DMS 273 (cell line): ENCODE measurements around the gene CERS5.
"Not testable (repeated sequence)": the region's sequence is repeated elsewhere in the genome, so short reads cannot be mapped to it uniquely, and the experiment has no call there.

Experiments
- DNase-seq: peaks from one replicate; lab custom pipeline; 2025; ENCODE audit not compliant: unreplicated experiment; lab: John Stamatoyannopoulos, UW

CERS5 gene

DNA sequence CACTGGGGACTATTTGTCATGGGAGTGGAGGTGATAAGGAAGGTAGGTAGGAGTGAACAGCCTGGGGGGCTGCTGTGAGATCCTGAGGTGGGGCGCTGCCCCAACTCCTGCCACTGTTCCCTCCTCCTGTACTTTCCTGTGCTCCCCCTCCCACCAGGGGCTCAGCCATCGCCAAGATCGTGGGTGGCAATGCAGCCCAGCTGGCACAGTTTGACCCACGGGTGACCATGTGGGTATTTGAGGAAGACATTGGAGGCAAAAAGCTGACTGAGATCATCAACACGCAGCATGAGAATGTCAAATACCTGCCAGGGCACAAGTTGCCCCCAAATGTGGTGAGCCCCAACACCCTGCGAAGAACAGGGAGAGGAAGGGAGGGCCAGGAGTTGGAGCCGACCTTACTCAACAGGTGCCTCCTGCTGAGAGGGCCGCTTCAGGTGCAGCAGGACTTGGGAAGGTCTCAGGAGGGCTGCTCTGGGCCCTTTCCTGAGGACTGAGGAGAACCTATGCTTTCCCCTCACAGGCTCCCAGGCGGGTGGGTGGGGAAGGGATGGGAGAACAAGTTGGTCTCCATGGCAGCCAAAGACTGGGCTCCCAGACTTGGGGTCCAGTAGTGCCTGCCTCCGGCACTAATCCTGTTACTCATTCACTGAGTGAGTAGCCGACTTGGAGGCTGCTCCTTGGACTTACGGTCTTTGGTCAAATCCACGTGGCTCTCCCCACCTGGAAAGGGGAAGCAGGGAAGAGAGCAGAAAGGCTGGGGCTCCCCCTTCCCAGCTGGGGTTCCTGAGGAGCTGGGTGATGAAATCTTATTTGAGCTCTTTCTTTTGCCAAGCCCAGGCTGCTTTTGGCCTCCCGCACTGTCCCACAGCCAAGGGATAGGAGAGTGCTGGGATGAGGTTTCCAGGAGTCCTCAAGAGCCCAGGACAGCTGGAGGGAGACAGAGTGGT lies 62.5 kb downstream of the CERS5 start:
- DNase-seq = no peak

DNA sequence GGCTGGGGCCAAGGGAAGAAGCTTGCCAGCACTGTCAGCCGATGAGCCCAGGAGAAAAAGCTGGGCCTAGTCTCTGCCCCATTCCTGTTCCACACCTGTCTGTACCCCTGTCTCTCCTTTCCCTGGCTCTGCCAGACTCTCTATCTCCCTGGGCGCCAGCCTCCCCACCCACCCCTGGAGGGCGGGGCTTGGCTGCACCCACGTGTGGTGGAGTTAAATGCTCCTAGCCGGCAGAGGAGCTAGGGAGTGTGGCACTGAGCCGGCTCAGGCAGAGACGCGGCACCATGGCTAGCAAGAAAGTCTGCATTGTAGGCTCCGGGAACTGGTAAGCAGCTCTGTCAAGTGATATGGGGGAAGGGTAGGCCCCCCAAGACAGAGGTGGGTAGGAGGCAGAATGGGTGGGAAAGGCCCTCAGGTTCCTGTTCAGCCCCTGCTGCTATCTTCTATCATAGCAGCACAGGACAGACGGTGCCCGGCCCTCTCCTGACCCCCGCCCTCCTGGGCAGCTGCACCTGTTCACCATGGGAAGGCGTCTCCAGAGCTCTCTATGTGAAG lies 63.3 kb downstream of the CERS5 start, which contains the start of gene GPD1:
Gene GPD1 (plus strand): TSS at position 242 of the 555 bp plus-strand sequence. CDS start 43 bp downstream, at position 285.
- DNase-seq = peak; percentile 87

DNA sequence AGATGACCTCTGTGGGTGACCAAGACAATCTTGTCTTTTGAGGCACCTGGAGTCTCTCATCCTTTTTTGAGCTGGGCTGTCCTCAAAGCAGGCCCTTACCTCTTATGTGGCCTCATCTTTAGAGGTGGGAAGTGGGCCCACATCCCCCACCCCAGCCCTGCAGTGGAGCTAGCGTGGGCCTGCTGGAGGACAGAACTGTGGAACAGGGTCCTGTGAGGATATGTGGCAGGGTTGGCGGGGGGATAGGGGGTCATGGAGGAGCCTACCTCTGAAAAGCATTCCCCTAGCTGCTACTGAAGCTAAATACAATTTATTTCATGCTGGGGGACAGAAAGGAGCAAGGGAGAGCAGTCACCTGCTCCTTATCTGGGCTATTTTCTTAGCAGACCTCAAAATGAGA lies 63.8 kb downstream of the CERS5 start:
- no peak for DNase-seq

DNA sequence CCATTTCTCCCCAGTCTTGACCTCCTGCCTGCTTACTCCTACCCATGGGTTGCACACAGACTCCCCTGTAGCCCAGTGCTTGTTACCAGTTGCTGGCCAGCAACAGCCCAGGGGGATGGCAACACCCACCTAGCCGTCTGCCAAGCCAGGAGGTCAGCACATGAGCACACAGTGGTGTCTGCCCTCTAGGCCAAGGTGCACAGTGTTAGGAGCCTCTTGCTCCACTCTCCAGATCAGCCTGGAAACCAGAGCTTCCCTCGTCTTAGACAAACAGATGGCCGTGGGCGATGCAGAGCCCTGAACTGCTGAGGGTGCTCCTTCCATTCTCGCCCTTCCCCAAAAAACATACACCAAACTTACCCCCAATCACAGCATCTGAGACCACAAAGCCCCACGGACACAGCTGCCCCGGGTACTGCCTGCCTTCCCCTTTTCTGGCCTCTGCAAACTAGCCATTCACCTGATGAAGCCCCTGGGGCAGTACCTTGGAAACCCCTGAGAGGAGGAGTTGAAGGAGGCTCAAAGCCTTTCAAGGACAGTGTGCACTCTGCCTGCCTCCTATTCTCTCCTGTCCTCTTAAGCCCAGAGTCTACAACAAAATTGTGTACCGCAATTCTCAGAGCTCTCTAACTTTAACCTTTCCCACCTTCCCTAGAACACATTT lies 64.4 kb downstream of the CERS5 start:
- peak; percentile 30 for DNase-seq

DNA sequence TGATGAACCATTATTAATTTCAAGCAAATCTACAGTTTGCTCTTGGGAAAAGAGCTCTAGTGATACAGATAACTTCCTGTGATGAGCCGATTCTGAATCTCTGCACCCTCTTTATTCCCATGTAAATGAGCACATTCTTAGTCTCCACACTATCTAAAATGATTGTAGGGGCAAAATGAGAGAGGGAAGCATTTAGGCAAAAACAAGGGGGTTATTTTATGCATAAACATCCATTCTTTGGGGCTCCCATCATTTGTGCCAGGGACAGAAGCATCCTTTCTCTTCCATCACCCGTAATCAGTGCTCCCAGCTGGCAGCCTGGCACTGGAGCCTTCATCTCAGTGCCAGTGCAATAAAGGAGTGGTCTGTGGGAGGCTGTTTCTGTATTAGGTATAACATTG lies 65.0 kb downstream of the CERS5 start:
- DNase-seq = peak; percentile 13

DNA sequence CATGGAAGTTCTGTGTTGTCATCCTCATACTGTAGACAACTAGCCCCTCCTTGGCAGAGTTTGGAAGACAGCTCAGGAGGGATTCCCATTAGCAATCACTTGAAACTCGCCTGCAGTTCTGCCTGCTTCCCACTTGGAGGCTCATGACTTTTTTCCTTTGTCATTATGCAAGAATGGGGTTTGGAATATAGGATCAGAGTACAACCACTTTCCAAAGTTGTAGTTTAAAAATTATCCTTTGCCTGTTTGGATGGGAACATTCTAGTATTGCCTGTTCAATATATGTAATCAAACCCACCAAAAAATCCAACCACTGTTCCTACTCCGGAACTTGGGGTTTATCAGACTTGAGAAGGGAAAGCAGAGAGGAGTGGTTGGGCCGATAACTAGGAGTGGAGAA lies 65.5 kb downstream of the CERS5 start:
- DNase-seq = peak; percentile 57

DNA sequence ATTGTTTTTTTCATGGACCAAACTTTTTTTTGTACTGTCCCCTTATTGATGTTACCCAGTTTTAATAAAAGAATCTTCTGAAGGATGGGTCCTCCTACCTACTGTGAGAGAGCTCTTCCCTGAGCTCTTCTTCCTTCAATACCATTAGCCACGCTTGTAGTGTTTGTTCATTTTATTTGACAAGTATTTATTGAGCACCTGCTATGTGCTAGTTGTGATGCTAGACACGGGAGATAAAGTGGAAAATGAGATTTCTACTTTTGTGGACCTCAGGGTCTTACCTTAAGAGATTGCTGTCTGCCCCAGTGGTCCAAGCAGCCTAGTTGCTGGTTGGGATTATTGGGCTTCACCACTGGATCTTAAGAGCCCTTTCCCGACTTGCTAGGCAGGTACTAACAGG lies 66.6 kb downstream of the CERS5 start:
- DNase-seq = no peak

DNA sequence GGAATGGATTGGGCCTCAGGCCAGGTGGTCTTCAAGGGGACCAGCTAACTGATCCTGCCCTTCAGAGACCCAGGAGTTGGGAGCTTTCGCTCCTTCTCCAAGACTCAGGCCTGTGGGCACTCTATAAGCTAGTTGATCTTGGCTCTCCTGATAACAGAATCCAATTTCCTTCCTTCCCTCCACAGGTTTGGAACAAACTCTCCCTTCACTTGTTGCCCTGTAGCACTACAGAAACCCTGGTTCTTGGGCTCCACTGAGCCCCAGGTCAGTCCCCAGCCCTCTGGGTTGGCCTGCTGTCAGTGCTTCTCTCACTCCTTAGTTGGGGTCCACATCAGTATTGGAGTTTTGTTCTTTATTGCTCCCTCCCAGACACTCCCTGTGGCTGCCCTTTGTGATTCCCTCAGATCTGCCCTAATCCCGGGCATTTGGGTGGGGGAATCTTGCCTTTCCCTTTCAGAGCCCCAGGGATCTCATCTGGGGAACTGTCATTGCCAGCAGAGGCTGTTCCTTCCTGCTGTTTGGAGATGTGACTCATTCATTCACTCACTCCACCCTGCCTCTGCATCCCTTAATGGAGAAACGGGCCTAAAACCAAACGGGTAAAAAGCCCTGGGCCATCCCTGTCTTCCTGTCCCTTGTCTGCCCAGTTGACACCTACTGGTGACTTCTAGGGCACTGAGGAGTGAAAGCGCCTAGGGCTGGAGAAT lies 67.7 kb downstream of the CERS5 start:
- no peak for DNase-seq

DNA sequence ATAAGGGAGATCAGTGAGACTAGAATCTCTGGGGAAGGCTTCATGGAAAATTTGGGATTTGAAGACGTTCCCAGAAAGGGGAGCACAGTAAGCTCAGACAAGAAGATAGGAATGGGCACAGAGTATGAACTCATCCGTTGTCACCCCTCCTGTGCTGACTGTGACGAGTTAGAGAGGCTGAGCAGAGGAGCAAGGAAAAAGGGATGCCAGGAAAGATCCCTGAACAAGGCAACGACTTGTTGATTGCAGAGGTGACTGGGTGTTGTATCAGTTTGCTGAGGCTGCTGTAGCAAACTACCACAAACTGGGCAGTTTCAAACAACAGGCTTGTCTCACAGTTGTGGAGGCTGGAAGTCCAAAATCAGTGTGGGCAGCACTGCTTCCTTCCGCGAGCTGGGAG lies 69.2 kb downstream of the CERS5 start:
- DNase-seq = no peak

DNA sequence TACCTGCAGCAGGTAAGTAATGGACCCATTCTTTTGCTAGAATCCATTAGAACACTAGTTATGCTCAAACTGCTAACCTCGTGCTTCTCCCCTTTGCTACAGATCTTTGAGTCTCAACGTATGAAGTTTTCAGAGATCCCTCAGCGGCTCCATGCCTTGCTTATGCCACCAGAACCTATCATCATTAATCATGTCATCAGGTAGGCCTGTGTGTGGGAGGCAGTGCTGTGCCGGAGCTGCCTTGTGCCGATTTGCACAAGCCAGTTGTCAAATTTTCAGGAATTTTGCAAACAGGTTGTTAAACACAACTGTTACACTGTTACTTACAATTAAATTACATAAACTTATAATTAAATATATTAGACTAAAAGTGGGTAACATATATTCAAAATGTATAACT lies 76.8 kb downstream of the CERS5 start:
- no peak for DNase-seq

DNA sequence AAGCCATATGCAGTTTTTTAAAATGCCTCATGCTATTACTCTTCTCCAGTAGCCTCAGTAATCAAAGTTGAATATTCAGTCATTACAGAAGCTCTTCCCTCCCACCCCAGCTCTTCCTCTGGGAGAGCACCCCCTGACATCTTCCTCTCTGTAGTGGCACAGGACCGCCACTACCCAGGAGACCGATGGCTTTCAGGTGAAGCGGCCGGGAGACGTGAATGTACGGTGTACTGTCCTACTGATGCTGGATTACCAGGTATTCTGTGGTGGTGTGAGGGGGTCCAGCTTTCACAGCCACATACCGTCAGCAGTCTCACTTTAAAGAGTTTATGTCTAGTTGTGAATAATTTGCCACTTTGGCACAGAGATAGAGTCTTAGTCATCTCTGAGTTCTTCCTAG lies 77.4 kb downstream of the CERS5 start:
- no peak for DNase-seq

DNA sequence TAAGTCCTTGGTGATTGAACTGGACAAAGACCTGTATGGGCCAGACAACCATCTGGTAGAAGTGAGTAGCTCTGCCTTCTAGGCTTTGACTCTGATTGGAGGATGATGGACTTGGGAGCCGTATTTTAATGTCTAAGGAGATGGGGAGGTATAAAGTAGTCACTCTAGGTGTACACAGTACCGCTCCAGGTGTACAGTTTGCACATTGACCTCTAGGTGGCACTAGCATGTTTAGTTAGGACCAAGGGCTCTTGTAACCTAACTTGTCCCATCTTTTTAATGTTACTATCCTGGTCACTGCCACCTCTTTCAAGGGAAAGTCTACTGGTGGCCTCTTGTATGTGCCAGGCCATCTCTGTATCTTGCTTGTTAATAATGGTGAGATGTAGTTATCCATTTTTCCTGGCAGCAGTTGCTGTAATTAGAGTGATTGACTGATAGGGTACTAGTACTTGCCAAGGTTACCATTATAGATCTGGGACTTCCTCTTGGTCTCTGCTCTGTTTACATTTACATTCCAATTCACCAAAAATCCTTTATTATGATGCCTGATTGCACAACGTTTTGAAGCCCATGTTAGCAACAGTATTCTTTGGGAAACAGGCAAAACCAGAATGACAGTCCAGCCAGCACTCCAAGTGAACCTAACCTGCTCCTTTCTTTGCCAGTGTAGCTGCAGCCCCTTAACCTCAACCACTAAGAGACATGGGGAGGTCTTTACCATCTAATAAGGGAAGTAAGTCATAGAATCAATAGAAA lies 78.4 kb downstream of the CERS5 start:
- peak; percentile 71 for DNase-seq

DNA sequence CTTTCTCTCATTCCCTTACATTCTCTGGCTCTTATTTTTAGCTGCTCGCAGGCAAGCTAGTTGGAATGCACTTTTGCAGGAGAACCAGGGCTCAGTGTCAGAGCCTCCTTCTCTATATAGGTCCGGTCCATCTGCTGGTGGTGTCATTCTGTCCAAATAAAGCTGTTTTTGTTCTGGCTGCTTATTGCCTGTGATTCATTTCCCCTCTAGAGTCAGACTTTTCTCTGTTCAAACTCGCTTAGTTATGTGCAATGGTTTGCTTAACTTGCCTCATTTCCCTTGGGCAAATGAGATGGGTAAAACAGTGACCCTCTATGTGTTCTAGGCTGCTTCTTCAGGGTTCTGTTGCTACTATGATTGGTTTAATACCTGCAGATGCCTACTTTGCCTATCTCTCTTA lies 79.2 kb downstream of the CERS5 start:
- no peak for DNase-seq

DNA sequence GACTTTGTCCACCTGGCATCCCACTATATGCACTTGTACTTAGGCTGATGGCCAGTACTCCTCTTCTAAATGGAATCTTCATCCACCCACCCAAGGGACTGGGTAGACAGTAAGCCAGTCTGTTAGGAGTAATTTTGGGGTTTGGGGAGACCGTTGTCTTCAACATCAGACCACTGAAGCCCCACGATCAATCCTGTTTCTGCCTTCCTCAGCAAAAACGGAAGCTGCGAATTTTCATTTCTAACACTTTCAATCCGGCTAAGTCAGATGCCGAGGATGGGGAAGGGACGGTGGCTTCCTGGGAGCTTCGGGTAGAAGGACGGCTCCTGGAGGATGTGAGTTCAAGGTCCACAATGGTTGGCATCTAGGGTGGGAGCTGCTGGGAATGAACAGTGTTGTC lies 80.0 kb downstream of the CERS5 start:
- no peak for DNase-seq

DNA sequence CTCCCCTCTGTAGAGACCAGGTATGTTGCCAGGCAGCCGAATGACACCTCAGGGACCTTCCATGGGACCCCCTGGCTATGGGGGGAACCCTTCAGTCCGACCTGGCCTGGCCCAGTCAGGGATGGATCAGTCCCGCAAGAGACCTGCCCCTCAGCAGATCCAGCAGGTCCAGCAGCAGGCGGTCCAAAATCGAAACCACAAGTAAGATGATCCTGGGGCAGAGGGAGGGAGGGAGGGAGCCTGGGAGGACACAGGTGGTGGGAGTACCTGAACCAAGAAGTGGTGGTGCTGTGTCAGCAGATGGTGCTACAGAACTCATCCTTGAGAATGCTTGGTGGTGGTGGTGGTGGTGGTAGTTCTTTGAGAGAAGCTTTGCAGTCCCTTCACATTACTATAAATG lies 81.0 kb downstream of the CERS5 start:
- DNase-seq = no peak

DNA sequence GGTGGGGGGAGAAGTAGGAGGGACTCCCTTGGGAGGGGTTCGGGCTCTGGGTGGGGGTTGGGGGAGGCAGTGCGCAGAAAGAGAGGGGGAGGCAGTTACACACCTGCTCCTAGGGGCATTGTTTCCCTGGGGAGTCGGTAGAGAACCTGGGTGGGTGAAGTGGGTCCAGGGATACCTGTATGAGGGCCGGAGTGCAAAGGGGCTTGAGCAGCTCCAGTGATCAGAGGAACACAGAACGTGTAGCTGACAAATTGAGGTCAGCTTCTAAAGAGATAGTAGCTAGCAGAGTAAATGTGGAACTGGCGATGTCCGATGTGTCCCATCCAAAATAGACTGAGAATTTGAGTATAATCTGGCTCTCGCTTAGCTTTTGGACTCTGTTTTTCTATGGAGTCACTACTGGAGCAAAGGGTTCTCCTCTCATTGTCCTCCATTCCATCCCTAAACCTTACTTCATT lies 81.5 kb downstream of the CERS5 start:
- no peak for DNase-seq

DNA sequence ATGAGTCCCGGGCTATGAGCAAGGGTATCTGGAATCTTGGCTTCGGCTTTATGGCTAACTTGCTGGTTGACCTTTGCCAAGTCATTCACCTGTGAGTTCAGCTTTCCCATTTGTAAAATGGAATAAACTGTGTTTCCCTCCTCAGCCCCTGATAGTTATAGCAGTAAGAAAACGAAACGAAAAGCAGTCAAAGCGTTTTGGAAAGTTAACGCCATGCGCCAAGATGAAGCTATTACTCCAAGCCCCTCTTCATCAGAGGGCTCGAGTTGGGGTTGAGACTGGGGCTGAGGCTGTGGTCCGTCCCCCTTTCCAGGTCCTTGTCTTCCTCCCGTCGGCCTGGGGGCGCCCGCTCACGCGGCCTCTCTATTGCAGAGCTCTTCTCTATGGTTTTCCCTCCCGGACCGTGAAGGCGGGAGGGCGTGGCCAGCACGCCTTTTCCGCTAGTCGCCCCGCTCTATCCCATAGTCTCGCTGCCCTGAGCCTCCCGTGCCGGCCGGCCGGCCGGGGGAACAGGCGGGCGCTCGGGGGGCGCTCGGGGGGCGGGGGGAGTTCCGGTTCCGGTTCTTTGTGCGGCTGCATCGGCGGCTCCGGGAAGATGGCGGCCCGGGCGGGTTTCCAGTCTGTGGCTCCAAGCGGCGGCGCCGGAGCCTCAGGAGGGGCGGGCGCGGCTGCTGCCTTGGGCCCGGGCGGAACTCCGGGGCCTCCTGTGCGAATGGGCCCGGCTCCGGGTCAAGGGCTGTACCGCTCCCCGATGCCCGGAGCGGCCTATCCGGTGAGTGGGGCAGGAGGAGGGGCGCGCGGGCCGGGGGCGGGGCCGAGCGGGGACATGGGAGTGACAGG lies 82.2 kb downstream of the CERS5 start, which contains the start of gene SMARCD1:
Gene SMARCD1 (plus strand): TSS at position 568 of the 840 bp plus-strand sequence. CDS start 28 bp downstream, at position 596.
- peak; percentile 96 for DNase-seq

DNA sequence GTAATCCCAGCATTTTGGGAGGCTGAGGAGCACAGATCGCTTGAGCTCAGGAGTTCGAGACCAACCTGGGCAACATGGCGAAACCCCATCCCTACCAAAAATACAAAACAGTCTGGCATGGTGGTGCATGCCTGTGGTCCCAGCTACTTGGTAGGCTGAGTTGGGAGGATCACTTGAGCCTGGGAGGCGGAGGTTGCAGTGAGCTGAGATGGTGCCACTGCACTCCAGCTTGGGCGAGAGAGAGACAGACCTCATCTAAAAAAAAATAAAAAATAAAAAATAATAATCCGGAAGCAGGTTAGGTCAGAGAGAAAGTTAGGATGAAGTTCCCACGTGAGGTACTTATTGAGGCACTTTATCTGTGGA lies 82.8 kb downstream of the CERS5 start:
- not testable (repeated sequence) for DNase-seq

DNA sequence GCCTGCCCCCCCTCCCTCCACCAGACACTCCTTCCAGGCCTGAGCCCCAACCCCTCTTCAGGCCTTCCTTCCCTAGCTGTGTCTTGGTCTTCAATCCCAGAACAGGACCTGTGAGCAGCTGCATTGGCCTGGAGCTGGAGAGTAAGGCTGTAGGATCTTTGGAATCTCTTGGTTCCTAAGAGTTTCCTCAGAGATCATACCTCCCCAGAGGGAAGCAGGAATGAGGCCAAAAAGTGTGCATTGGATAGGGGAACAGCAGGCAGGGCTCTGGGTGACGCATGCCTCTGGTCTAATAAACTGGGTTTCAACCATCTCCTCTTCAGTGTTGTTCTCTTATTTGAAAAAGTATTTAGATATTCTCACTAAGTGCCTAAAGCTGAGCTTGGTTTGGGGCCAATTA lies 83.9 kb downstream of the CERS5 start:
- no peak for DNase-seq

DNA sequence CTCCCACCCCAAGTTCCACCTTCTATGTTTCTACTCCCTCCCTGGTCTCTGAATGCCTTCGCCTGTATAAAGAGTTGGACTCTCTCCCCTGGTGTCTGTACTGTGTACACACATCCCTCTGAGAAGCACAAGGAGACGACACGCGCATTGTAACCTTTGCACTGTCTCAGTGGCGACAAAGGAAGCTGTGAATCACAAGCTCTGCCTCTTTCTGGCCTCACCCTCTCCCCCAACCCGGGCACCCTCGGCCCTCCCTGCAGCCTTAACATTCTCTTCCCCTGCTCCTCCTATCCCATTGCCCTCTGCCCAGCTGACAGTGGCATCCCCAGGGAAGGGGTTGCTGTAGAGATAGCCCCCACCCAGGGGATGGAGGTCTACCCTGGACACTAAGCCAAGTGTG lies 84.5 kb downstream of the CERS5 start:
- DNase-seq = no peak
